ENCODE data around the gene OPA1.

Gene OPA1

GRCh38 chr3:193572426-193572908 is 20.5 kb upstream of the OPA1 start:
- TF ChIP-seq GATA3 (IDR thresholded peaks at IDR 0.05; ENCODE audit: low read depth, low read length) (no peak), GATA2 (IDR thresholded peaks at IDR 0.05; ENCODE audit: low read depth, low read length) (no peak)

- no peak for TF ChIP-seq GATA2 (IDR thresholded peaks at IDR 0.05; ENCODE audit: low read depth, low read length)
- TF ChIP-seq GATA3 (IDR thresholded peaks at IDR 0.05; ENCODE audit: low read depth, low read length) = no peak
Measured at GRCh38 chr3:193573403-193574191, 19.4 kb upstream of the OPA1 start.

GRCh38 chr3:193574488-193575070 is 18.4 kb upstream of the OPA1 start:
- TF ChIP-seq GATA3 (IDR thresholded peaks at IDR 0.05; ENCODE audit: low read depth, low read length) = no peak
- TF ChIP-seq GATA2 (IDR thresholded peaks at IDR 0.05; ENCODE audit: low read depth, low read length) = no peak

GRCh38 chr3:193585530-193585929 is 7.5 kb upstream of the OPA1 start:
- TF ChIP-seq GATA3 (IDR thresholded peaks at IDR 0.05; ENCODE audit: low read depth, low read length) (no peak), GATA2 (IDR thresholded peaks at IDR 0.05; ENCODE audit: low read depth, low read length) (no peak)

- TF ChIP-seq GATA3 (IDR thresholded peaks at IDR 0.05; ENCODE audit: low read depth, low read length) (no peak), GATA2 (IDR thresholded peaks at IDR 0.05; ENCODE audit: low read depth, low read length) (no peak)
Measured at GRCh38 chr3:193586526-193586925, 6.5 kb upstream of the OPA1 start.

- TF ChIP-seq GATA3 (IDR thresholded peaks at IDR 0.05; ENCODE audit: low read depth, low read length) (no peak), GATA2 (IDR thresholded peaks at IDR 0.05; ENCODE audit: low read depth, low read length) (no peak)
Measured at GRCh38 chr3:193589129-193589528, 3.9 kb upstream of the OPA1 start.

GRCh38 chr3:193589616-193590015 is 3.4 kb upstream of the OPA1 start:
- no peak for TF ChIP-seq GATA3 (IDR thresholded peaks at IDR 0.05; ENCODE audit: low read depth, low read length)
- TF ChIP-seq GATA2 (IDR thresholded peaks at IDR 0.05; ENCODE audit: low read depth, low read length) = no peak

- TF ChIP-seq GATA2 (IDR thresholded peaks at IDR 0.05; ENCODE audit: low read depth, low read length) (no peak), GATA3 (IDR thresholded peaks at IDR 0.05; ENCODE audit: low read depth, low read length) (no peak)
Measured at GRCh38 chr3:193590088-193590856, 2.7 kb upstream of the OPA1 start.

GRCh38 chr3:193593668-193594030 is 641 bp downstream of the OPA1 start:
- TF ChIP-seq GATA3 (IDR thresholded peaks at IDR 0.05; ENCODE audit: low read depth, low read length) (no peak), GATA2 (IDR thresholded peaks at IDR 0.05; ENCODE audit: low read depth, low read length) (no peak)

- no peak for TF ChIP-seq GATA2 (IDR thresholded peaks at IDR 0.05; ENCODE audit: low read depth, low read length)
- no peak for TF ChIP-seq GATA3 (IDR thresholded peaks at IDR 0.05; ENCODE audit: low read depth, low read length)
Measured at GRCh38 chr3:193594946-193595689, 2.1 kb downstream of the OPA1 start.

- no peak for TF ChIP-seq GATA3 (IDR thresholded peaks at IDR 0.05; ENCODE audit: low read depth, low read length)
- no peak for TF ChIP-seq GATA2 (IDR thresholded peaks at IDR 0.05; ENCODE audit: low read depth, low read length)
Measured at GRCh38 chr3:193595939-193596487, 3.0 kb downstream of the OPA1 start.

GRCh38 chr3:193598202-193598601 is 5.2 kb downstream of the OPA1 start:
- TF ChIP-seq GATA3 (IDR thresholded peaks at IDR 0.05; ENCODE audit: low read depth, low read length) (no peak), GATA2 (IDR thresholded peaks at IDR 0.05; ENCODE audit: low read depth, low read length) (no peak)

GRCh38 chr3:193599393-193599792 is 6.4 kb downstream of the OPA1 start:
- TF ChIP-seq GATA3 (IDR thresholded peaks at IDR 0.05; ENCODE audit: low read depth, low read length) (no peak), GATA2 (IDR thresholded peaks at IDR 0.05; ENCODE audit: low read depth, low read length) (no peak)
